ENCODE data around the gene LTN1. TPM values are rescaled to one million over a fixed set of nuclear protein-coding genes. Genes with fewer than 3 reads are reported as not detected.
A peak's percentile ranks its signal among the peaks of the same experiment; 100 is the strongest.

Gene LTN1, protein sequence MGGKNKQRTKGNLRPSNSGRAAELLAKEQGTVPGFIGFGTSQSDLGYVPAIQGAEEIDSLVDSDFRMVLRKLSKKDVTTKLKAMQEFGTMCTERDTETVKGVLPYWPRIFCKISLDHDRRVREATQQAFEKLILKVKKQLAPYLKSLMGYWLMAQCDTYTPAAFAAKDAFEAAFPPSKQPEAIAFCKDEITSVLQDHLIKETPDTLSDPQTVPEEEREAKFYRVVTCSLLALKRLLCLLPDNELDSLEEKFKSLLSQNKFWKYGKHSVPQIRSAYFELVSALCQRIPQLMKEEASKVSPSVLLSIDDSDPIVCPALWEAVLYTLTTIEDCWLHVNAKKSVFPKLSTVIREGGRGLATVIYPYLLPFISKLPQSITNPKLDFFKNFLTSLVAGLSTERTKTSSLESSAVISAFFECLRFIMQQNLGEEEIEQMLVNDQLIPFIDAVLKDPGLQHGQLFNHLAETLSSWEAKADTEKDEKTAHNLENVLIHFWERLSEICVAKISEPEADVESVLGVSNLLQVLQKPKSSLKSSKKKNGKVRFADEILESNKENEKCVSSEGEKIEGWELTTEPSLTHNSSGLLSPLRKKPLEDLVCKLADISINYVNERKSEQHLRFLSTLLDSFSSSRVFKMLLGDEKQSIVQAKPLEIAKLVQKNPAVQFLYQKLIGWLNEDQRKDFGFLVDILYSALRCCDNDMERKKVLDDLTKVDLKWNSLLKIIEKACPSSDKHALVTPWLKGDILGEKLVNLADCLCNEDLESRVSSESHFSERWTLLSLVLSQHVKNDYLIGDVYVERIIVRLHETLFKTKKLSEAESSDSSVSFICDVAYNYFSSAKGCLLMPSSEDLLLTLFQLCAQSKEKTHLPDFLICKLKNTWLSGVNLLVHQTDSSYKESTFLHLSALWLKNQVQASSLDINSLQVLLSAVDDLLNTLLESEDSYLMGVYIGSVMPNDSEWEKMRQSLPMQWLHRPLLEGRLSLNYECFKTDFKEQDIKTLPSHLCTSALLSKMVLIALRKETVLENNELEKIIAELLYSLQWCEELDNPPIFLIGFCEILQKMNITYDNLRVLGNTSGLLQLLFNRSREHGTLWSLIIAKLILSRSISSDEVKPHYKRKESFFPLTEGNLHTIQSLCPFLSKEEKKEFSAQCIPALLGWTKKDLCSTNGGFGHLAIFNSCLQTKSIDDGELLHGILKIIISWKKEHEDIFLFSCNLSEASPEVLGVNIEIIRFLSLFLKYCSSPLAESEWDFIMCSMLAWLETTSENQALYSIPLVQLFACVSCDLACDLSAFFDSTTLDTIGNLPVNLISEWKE (N-terminal part only)
- 27.1 and 34.3 TPM in 2 replicates for total RNA-seq (2022)
- Bru-seq, nascent RNA = percentile 89 among the genes with signal in this experiment
- percentile 90 among the genes with signal in this experiment for BruChase-seq, experiment 1, labeled RNA remaining after a 6-hour chase
- BruChase-seq, experiment 2, labeled RNA remaining after a 2-hour chase = percentile 92 among the genes with signal in this experiment
- long read RNA-seq, full-length matches to known transcripts = 23 of 39 reads
- long read RNA-seq, partial matches to known transcripts = 10 of 39 reads
- long read RNA-seq, other reads (novel, unspliced or antisense) = 6 of 39 reads

DNA sequence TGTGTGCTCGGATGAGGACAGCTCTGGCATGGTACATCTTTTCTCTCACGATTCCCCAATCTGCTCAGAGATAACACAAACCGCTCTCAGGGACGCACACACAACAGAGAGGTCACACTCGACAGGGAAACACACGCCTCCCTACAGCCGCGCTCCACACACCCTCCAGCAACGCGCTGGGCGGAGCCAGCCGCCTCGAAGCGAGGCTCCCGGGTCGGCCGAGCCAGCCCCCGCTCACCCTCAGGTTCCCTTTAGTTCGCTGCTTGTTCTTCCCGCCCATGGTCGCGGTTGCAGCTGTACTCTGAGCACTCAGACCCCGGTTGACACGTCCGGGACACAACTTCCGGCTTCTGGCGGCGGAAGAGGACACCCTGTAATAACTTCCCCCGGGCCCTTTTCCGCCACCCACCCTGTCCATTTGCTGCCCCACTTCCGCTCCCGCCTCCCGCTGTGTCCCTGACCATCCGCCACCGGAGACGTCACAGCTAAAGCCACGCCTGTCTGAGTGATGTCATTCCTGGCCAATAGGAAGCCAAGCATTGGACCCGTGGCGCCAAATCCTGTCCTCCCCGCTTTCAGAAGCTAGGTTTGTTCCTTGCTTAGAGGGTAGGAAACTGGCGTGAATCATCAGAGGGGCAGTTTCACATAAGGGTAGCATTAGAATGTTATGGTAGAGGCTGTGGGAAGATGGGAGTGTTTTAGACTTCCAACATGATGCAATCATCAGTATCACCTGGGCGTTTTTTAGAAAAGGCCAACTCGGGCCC lies at the start of gene LTN1:
Gene LTN1 (minus strand): TSS at position 352 of the 767 bp plus-strand sequence. CDS start 72 bp downstream, at position 280.
- BruUV-seq (replicated peaks) = no TSS peak
- POLR2A ChIA-PET = interaction anchor here (0.6 to 3.1 kb wide), 16 partner anchors 10 to 1677 kb away, joined by 3 to 79 read pairs (median 3); partner anchors contain the start of genes CCT8, RWDD2B and USP16
- Mint-ChIP-seq H3K9me3 (ENCODE audit: unreplicated experiment) (no peaks in the 10 kb centered on the region), H3K4me1 (ENCODE audit: insufficient read depth, unreplicated experiment) (peaks cover 22% of the 10 kb centered on the region), H3K27me3 (ENCODE audit: insufficient read depth, unreplicated experiment) (no peaks in the 10 kb centered on the region), H3K27ac (ENCODE audit: low read depth, unreplicated experiment) (peak within 1 kb of the TSS; percentile 99), H3K36me3 (ENCODE audit: insufficient read depth, unreplicated experiment) (peaks cover 7% of the 10 kb centered on the region), H3K4me3 (ENCODE audit: unreplicated experiment) (peak within 1 kb of the TSS; percentile 95)
- TF ChIP-seq, protein P1, sequence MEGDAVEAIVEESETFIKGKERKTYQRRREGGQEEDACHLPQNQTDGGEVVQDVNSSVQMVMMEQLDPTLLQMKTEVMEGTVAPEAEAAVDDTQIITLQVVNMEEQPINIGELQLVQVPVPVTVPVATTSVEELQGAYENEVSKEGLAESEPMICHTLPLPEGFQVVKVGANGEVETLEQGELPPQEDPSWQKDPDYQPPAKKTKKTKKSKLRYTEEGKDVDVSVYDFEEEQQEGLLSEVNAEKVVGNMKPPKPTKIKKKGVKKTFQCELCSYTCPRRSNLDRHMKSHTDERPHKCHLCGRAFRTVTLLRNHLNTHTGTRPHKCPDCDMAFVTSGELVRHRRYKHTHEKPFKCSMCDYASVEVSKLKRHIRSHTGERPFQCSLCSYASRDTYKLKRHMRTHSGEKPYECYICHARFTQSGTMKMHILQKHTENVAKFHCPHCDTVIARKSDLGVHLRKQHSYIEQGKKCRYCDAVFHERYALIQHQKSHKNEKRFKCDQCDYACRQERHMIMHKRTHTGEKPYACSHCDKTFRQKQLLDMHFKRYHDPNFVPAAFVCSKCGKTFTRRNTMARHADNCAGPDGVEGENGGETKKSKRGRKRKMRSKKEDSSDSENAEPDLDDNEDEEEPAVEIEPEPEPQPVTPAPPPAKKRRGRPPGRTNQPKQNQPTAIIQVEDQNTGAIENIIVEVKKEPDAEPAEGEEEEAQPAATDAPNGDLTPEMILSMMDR (IDR thresholded peaks at IDR 0.05; ENCODE audit: unreplicated experiment) = no peak
- peak; percentile 99 for DNase-seq (ENCODE audit: unreplicated experiment)
- CTCF ChIA-PET = interaction anchor here (1.0 to 1.2 kb wide), 2 partner anchors 10 to 13 kb away, joined by 3 read pairs; no protein-coding TSS in a partner anchor
- intact Hi-C loops (cut with micrococcal nuclease) = loop anchor here (1.0 to 2.0 kb wide), 2 partner anchors 10 to 32 kb away; partner anchors contain the start of gene USP16

DNA sequence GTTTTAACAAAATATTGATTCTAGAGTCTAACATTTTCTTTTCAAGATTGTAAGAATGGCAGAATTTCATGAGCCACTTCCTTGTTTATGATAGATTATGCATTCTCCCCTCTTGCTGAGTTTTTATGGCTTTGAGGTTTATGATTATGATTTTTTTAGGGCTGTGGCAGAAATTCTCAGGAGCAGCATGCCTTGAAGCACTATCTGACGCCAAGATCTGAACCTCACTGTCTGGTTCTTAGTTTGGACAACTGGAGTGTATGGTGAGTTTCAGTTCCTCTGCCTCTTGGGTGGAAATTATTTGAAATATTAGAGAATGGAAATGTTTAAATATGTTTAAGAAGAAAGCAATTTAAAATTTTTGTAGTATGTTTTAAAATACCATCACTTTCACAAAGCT lies 42.0 kb upstream of the LTN1 start:
- ChIA-PET CTCF (interaction anchor here (0.6 kb wide), 1 partner anchor 189 kb away, joined by 3 read pairs; no protein-coding TSS in a partner anchor), POLR2A (no interaction called here)
- TF ChIP-seq, protein P1 (IDR thresholded peaks at IDR 0.05; ENCODE audit: unreplicated experiment) = no peak
- Mint-ChIP-seq H3K27ac (ENCODE audit: low read depth, unreplicated experiment) (no peak overlapping the region), H3K4me1 (ENCODE audit: insufficient read depth, unreplicated experiment) (no peaks in the 10 kb centered on the region), H3K27me3 (ENCODE audit: insufficient read depth, unreplicated experiment) (no peaks in the 10 kb centered on the region), H3K4me3 (ENCODE audit: unreplicated experiment) (no peak overlapping the region), H3K9me3 (ENCODE audit: unreplicated experiment) (no peaks in the 10 kb centered on the region), H3K36me3 (ENCODE audit: insufficient read depth, unreplicated experiment) (peaks cover 85% of the 10 kb centered on the region)
- no peak for DNase-seq (ENCODE audit: unreplicated experiment)
- BruUV-seq (replicated peaks) = no TSS peak
- intact Hi-C loops (cut with micrococcal nuclease) = no loop called here

DNA sequence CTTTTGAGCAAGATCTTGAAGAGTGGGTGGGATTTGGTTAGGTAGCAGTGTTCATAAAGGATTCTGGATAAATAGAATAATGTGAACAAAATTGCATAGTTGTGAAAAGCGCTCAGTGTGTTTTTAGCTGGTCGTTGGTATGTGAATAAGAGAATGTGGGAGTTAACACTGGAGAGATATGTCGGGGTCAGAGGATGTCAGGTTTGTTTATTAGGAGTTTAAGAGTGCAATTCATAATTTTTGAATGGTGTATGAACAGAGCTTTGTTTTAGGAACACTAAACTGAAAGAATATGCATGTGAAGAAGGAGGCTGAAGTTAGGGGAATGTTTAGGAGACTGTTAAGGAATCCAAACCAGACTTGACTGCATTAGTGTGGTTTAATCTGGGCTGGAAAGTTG lies 41.2 kb upstream of the LTN1 start:
- CTCF ChIA-PET = interaction anchor here (0.6 kb wide), 1 partner anchor 28 kb away, joined by 3 read pairs; no protein-coding TSS in a partner anchor
- Mint-ChIP-seq H3K27ac (ENCODE audit: low read depth, unreplicated experiment) (peak overlapping the region; percentile 6), H3K9me3 (ENCODE audit: unreplicated experiment) (no peaks in the 10 kb centered on the region), H3K4me1 (ENCODE audit: insufficient read depth, unreplicated experiment) (no peaks in the 10 kb centered on the region), H3K27me3 (ENCODE audit: insufficient read depth, unreplicated experiment) (no peaks in the 10 kb centered on the region), H3K4me3 (ENCODE audit: unreplicated experiment) (no peak overlapping the region), H3K36me3 (ENCODE audit: insufficient read depth, unreplicated experiment) (peaks cover 85% of the 10 kb centered on the region)
- BruUV-seq (replicated peaks) = no TSS peak
- POLR2A ChIA-PET = interaction anchor here (0.7 to 1.0 kb wide), 3 partner anchors 9 to 21 kb away, joined by 3 to 4 read pairs (median 4); no protein-coding TSS in a partner anchor
- intact Hi-C loops (cut with micrococcal nuclease) = no loop called here
- DNase-seq (ENCODE audit: unreplicated experiment) = no peak
- TF ChIP-seq, protein P1 (IDR thresholded peaks at IDR 0.05; ENCODE audit: unreplicated experiment) = no peak
